HEK293 (cell line): ENCODE data around the gene ADAMTS17.

Source experiments
- CTCF ChIA-PET: fragments of 350-600 bp; formaldehyde crosslinking; extraction: SDS; loops from one replicate; lab custom pipeline; 2021; ENCODE audit warnings: antibody characterized with exemption; lab: Yijun Ruan, JAX
- POLR2A ChIA-PET: fragments of 300-600 bp; formaldehyde crosslinking; extraction: SDS; loops from one replicate; lab custom pipeline; 2020; ENCODE audit warnings: antibody characterized with exemption, inconsistent platforms; lab: Yijun Ruan, JAX
- H3K27ac ChIP-seq: fragments of 200-500 bp; sonication (Bioruptor generic); 2 replicates; pipeline ENCODE4 v1.5.1; 2014; ENCODE audit warnings: low read depth, low read length, control low read depth, inconsistent platforms; ENCODE audit errors: extremely low read depth
- H3K36me3 ChIP-seq, 2 experiments: fragments of 200-500 bp in 1 of 2; sonication (Bioruptor generic) in 1 of 2; 1 replicate in 1 of 2; 2 replicates in 1 of 2; pipeline ENCODE4 v1.5.1; 2014 to 2017; ENCODE audit warnings: inconsistent platforms in 2 of 2, low read length in 2 of 2; ENCODE audit not compliant: control insufficient read depth in 2 of 2, insufficient read depth in 1 of 2
- H3K4me1 ChIP-seq: fragments of 200-500 bp; sonication (Bioruptor generic); 2 replicates; pipeline ENCODE4 v1.5.1; 2014; ENCODE audit warnings: mild to moderate bottlenecking, low read length, inconsistent platforms; ENCODE audit not compliant: control insufficient read depth, insufficient read depth
- H3K4me3 ChIP-seq: 2 replicates; pipeline ENCODE4 v1.5.1; 2011; ENCODE audit warnings: low read depth, mild to moderate bottlenecking, control low read depth, low read length, moderate library complexity
- H3K9me3 ChIP-seq: fragments of 200-500 bp; sonication (Bioruptor generic); 2 replicates; pipeline ENCODE4 v1.5.1; 2014; ENCODE audit warnings: low read depth, low read length, inconsistent platforms; ENCODE audit not compliant: control insufficient read depth, insufficient read depth
- GLI2 ChIP-seq: fragments of 450-650 bp; formaldehyde crosslinking; IDR thresholded peaks from 2 replicates; pipeline ENCODE4; 2017; ENCODE audit warnings: missing biosample characterization, missing genetic modification characterization, low read depth, borderline replicate concordance
- KLF9 ChIP-seq: fragments of 450-650 bp; formaldehyde crosslinking; IDR thresholded peaks from 2 replicates; pipeline ENCODE4 v1.5.1; 2016; ENCODE audit warnings: missing biosample characterization, missing genetic modification characterization, low read depth
- OVOL3 ChIP-seq: fragments of 450-650 bp; formaldehyde crosslinking; IDR thresholded peaks from 2 replicates; pipeline ENCODE4 v1.5.1; 2016; ENCODE audit warnings: missing biosample characterization, missing genetic modification characterization
- RBAK ChIP-seq: fragments of 450-650 bp; formaldehyde crosslinking; IDR thresholded peaks from 2 replicates; pipeline ENCODE4 v1.5.1; 2016; ENCODE audit warnings: missing biosample characterization, missing genetic modification characterization
- SALL2 ChIP-seq: fragments of 450-650 bp; formaldehyde crosslinking; IDR thresholded peaks from 2 replicates; pipeline ENCODE4 v1.5.0; 2017; ENCODE audit warnings: missing biosample characterization, mild to moderate bottlenecking, missing genetic modification characterization, borderline replicate concordance
- SCRT1 ChIP-seq: fragments of 450-650 bp; formaldehyde crosslinking; IDR thresholded peaks from 2 replicates; pipeline ENCODE4 v1.5.1; 2016; ENCODE audit warnings: missing biosample characterization, missing genetic modification characterization, borderline replicate concordance
- ZFP37 ChIP-seq: fragments of 450-650 bp; formaldehyde crosslinking; IDR thresholded peaks from 2 replicates; pipeline ENCODE4 v1.5.1; 2016; ENCODE audit warnings: missing biosample characterization, missing genetic modification characterization
- ZNF133 ChIP-seq: fragments of 450-650 bp; formaldehyde crosslinking; IDR thresholded peaks from 2 replicates; pipeline ENCODE4 v1.5.1; 2016; ENCODE audit warnings: missing biosample characterization, missing genetic modification characterization
- ZNF16 ChIP-seq: fragments of 450-650 bp; formaldehyde crosslinking; IDR thresholded peaks from 2 replicates; pipeline ENCODE4 v1.5.1; 2016; ENCODE audit warnings: low read depth, missing biosample characterization, missing genetic modification characterization
- ZNF175 ChIP-seq: fragments of 450-650 bp; formaldehyde crosslinking; IDR thresholded peaks from 2 replicates; pipeline ENCODE4 v1.5.1; 2016; ENCODE audit warnings: missing biosample characterization, missing genetic modification characterization
- ZNF223 ChIP-seq: fragments of 450-650 bp; formaldehyde crosslinking; IDR thresholded peaks from 2 replicates; pipeline ENCODE4 v1.5.1; 2016; ENCODE audit warnings: missing biosample characterization, missing genetic modification characterization
- ZNF302 ChIP-seq: fragments of 450-650 bp; formaldehyde crosslinking; IDR thresholded peaks from 2 replicates; pipeline ENCODE4 v1.5.1; 2016; ENCODE audit warnings: missing biosample characterization, missing genetic modification characterization, low read depth
- ZNF335 ChIP-seq: fragments of 450-650 bp; formaldehyde crosslinking; conservative IDR thresholded peaks from 2 replicates; pipeline ENCODE4 v1.5.1; 2016; ENCODE audit warnings: missing biosample characterization, missing genetic modification characterization
- ZNF426 ChIP-seq: fragments of 450-650 bp; formaldehyde crosslinking; IDR thresholded peaks from 2 replicates; pipeline ENCODE4 v1.5.1; 2017; ENCODE audit warnings: missing biosample characterization, missing genetic modification characterization, mild to moderate bottlenecking, inconsistent platforms, moderate library complexity
- ZNF510 ChIP-seq: fragments of 450-650 bp; formaldehyde crosslinking; IDR thresholded peaks from 2 replicates; pipeline ENCODE4 v1.5.1; 2018; ENCODE audit warnings: mild to moderate bottlenecking, missing genetic modification characterization, missing biosample characterization; ENCODE audit not compliant: insufficient replicate concordance
- ZNF544 ChIP-seq: fragments of 450-650 bp; formaldehyde crosslinking; IDR thresholded peaks from 2 replicates; pipeline ENCODE4 v1.5.0; 2017; ENCODE audit warnings: missing biosample characterization, missing genetic modification characterization
- ZNF555 ChIP-seq: fragments of 450-650 bp; formaldehyde crosslinking; conservative IDR thresholded peaks from 2 replicates; pipeline ENCODE4 v1.5.1; 2017; ENCODE audit warnings: missing biosample characterization, mild to moderate bottlenecking, missing genetic modification characterization, inconsistent platforms
- ZNF561 ChIP-seq: fragments of 450-650 bp; IDR thresholded peaks from 2 replicates; pipeline ENCODE4 v1.5.1; 2018; ENCODE audit warnings: missing biosample characterization, missing genetic modification characterization, borderline replicate concordance
- ZNF596 ChIP-seq: fragments of 450-650 bp; IDR thresholded peaks from 2 replicates; pipeline ENCODE4 v1.5.0; 2018; ENCODE audit warnings: missing biosample characterization, mild to moderate bottlenecking, missing genetic modification characterization, moderate library complexity
- ZNF747 ChIP-seq: fragments of 450-650 bp; formaldehyde crosslinking; IDR thresholded peaks from 2 replicates; pipeline ENCODE4 v1.5.1; 2016; ENCODE audit warnings: missing biosample characterization, missing genetic modification characterization
- ZNF792 ChIP-seq: fragments of 450-650 bp; formaldehyde crosslinking; IDR thresholded peaks from 2 replicates; pipeline ENCODE4 v1.5.1; 2016; ENCODE audit warnings: missing biosample characterization, missing genetic modification characterization
- ZNF830 ChIP-seq: fragments of 450-650 bp; IDR thresholded peaks from 2 replicates; pipeline ENCODE4 v1.5.0; 2018; ENCODE audit warnings: missing biosample characterization, missing genetic modification characterization, low read depth, mild to moderate bottlenecking, moderate library complexity
- TF ChIP-seq, protein P1 (sequence below): fragments of 450-650 bp; formaldehyde crosslinking; IDR thresholded peaks from 2 replicates; pipeline ENCODE4 v1.5.1; 2016; ENCODE audit warnings: missing biosample characterization, missing genetic modification characterization, low read depth
- TF ChIP-seq, protein P2 (sequence below): fragments of 450-650 bp; formaldehyde crosslinking; IDR thresholded peaks from 2 replicates; pipeline ENCODE4 v1.5.1; 2016; ENCODE audit warnings: missing biosample characterization, missing genetic modification characterization
- TF ChIP-seq, protein P3 (sequence below): fragments of 450-650 bp; formaldehyde crosslinking; IDR thresholded peaks from 2 replicates; pipeline ENCODE4 v1.5.1; 2016; ENCODE audit warnings: missing biosample characterization, missing genetic modification characterization

ADAMTS17 gene

DNA sequence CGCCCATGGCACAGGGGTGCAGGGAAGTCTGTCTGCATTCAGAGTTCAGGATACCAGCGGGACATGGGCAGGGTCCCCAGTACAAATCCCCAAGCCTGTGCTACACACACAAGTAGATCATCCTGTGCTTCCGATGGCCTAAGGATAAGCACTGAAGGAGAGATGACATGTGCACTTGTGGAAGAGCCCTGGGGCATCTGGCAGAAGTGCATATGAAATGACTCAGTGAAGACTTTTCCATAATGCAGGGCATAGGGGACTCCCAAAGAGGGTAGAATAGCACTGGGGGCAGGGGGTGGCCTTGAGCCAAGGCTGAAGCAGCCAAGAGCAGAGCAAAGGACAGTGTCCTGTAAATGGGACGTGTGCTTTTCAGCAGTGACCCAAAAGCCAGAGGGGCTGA, 22.9 kb downstream of the ADAMTS17 start (continued):
- TF ChIP-seq, protein P1, sequence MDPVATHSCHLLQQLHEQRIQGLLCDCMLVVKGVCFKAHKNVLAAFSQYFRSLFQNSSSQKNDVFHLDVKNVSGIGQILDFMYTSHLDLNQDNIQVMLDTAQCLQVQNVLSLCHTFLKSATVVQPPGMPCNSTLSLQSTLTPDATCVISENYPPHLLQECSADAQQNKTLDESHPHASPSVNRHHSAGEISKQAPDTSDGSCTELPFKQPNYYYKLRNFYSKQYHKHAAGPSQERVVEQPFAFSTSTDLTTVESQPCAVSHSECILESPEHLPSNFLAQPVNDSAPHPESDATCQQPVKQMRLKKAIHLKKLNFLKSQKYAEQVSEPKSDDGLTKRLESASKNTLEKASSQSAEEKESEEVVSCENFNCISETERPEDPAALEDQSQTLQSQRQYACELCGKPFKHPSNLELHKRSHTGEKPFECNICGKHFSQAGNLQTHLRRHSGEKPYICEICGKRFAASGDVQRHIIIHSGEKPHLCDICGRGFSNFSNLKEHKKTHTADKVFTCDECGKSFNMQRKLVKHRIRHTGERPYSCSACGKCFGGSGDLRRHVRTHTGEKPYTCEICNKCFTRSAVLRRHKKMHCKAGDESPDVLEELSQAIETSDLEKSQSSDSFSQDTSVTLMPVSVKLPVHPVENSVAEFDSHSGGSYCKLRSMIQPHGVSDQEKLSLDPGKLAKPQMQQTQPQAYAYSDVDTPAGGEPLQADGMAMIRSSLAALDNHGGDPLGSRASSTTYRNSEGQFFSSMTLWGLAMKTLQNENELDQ (tag by site-specific recombination): no peak
- TF ChIP-seq ZNF747: no peak
- no peak for TF ChIP-seq ZNF302
- no peak for TF ChIP-seq GLI2 (tag by site-specific recombination)
- no peak for TF ChIP-seq ZNF596 (tag by site-specific recombination)
- no peak for TF ChIP-seq ZNF175 (tag by site-specific recombination)
- no peak for TF ChIP-seq ZNF426
- no peak for TF ChIP-seq ZNF133 (tag by site-specific recombination)
- no peak for TF ChIP-seq ZNF555 (tag by site-specific recombination)
- TF ChIP-seq ZNF830 (tag by site-specific recombination): no peak
- TF ChIP-seq, protein P2, sequence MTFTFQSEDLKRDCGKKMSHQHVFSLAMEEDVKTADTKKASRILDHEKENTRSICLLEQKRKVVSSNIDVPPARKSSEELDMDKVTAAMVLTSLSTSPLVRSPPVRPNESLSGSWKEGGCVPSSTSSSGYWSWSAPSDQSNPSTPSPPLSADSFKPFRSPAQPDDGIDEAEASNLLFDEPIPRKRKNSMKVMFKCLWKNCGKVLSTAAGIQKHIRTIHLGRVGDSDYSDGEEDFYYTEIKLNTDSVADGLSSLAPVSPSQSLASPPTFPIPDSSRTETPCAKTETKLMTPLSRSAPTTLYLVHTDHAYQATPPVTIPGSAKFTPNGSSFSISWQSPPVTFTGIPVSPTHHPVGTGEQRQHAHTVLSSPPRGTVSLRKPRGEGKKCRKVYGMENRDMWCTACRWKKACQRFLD (tag by site-specific recombination): no peak
- no peak for TF ChIP-seq ZNF223
- no peak for TF ChIP-seq RBAK (tag by site-specific recombination)
- no peak for TF ChIP-seq ZNF792 (tag by site-specific recombination)
- TF ChIP-seq, protein P3, sequence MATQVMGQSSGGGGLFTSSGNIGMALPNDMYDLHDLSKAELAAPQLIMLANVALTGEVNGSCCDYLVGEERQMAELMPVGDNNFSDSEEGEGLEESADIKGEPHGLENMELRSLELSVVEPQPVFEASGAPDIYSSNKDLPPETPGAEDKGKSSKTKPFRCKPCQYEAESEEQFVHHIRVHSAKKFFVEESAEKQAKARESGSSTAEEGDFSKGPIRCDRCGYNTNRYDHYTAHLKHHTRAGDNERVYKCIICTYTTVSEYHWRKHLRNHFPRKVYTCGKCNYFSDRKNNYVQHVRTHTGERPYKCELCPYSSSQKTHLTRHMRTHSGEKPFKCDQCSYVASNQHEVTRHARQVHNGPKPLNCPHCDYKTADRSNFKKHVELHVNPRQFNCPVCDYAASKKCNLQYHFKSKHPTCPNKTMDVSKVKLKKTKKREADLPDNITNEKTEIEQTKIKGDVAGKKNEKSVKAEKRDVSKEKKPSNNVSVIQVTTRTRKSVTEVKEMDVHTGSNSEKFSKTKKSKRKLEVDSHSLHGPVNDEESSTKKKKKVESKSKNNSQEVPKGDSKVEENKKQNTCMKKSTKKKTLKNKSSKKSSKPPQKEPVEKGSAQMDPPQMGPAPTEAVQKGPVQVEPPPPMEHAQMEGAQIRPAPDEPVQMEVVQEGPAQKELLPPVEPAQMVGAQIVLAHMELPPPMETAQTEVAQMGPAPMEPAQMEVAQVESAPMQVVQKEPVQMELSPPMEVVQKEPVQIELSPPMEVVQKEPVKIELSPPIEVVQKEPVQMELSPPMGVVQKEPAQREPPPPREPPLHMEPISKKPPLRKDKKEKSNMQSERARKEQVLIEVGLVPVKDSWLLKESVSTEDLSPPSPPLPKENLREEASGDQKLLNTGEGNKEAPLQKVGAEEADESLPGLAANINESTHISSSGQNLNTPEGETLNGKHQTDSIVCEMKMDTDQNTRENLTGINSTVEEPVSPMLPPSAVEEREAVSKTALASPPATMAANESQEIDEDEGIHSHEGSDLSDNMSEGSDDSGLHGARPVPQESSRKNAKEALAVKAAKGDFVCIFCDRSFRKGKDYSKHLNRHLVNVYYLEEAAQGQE: no peak

DNA sequence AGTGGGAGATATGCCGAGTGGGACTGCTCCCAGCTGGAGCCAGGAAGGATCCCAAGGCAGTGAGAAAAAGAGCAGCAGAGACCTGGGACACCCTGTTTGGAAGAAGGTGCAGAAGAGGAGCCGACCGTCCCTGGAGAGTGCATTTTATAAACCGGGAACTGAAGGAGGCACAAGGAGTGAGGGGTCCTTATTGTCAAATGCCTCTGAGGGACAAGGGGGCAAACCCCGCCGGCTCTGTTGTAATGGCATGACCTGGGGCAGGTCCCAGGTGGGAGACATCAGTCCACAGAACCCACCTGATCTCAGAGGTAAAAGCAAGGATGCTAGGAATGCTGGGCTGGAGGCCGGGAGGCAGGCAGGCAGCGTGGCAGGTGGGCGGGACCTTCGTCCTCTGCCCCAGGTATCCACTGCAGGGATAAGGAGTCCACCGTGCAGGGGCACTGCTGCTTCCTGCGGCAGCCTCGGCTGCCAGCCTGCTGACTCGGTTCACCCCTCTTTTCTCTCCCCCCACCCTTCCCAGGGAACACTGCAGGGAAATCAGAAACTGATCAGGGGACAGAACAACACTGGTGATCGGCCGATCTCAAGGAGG, 26.9 kb downstream of the ADAMTS17 start:
- H3K36me3 ChIP-seq: peaks cover 12 to 16% of the 10 kb centered on the region in 2 experiments
- no peak overlapping the region for H3K4me3 ChIP-seq
- no peaks in the 10 kb centered on the region for H3K4me1 ChIP-seq
- no peaks in the 10 kb centered on the region for H3K9me3 ChIP-seq
- POLR2A ChIA-PET: no interaction called here
- H3K27ac ChIP-seq: no peak overlapping the region
- CTCF ChIA-PET: no interaction called here
- TF ChIP-seq SCRT1 (tag by site-specific recombination) (no peak), SALL2 (tag by site-specific recombination) (no peak), ZNF544 (tag by site-specific recombination) (no peak), ZNF16 (no peak), ZFP37 (tag by site-specific recombination) (no peak), ZNF510 (tag by site-specific recombination) (no peak), ZNF561 (tag by site-specific recombination) (no peak), ZNF792 (tag by site-specific recombination) (no peak), OVOL3 (tag by site-specific recombination) (no peak), ZNF335 (tag by site-specific recombination) (no peak), KLF9 (tag by site-specific recombination) (no peak)
- TF ChIP-seq, all 188 proteins: peak for 0
